Liver (tissue), 3 donors: Measurements from ENCODE around the gene DAPK1.

Experiments
- EGR1 ChIP-seq, 2 donors: IDR thresholded peaks; 2 replicates each; pipeline ENCODE4 v1.6.1; 2016 to 2018; ENCODE audit warnings: antibody characterized with exemption in 2 of 2, low read depth in 2 of 2
- GABPA ChIP-seq, 2 donors: IDR thresholded peaks in 1 of 2; conservative IDR thresholded peaks in 1 of 2; 2 replicates each; pipeline ENCODE4 v1.6.1; 2016; ENCODE audit warnings: antibody characterized with exemption in 2 of 2, mild to moderate bottlenecking in 1 of 2, moderate library complexity in 1 of 2
- JUND ChIP-seq, 2 donors: IDR thresholded peaks; 2 replicates each; pipeline ENCODE4 v1.6.1; 2016; ENCODE audit warnings: antibody characterized with exemption in 2 of 2
- RAD21 ChIP-seq, 2 donors: IDR thresholded peaks; 2 replicates each; pipeline ENCODE4 v1.6.1; 2016; ENCODE audit warnings: antibody characterized with exemption in 2 of 2, mild to moderate bottlenecking in 2 of 2
- RXRA ChIP-seq, 2 donors: IDR thresholded peaks; 2 replicates each; pipeline ENCODE4 v1.6.1; 2017 to 2018; ENCODE audit warnings: antibody characterized with exemption in 2 of 2, mild to moderate bottlenecking in 1 of 2
- SP1 ChIP-seq: IDR thresholded peaks from 2 replicates; pipeline ENCODE4 v1.6.1; 2018; ENCODE audit warnings: antibody characterized with exemption, mild to moderate bottlenecking
- TAF1 ChIP-seq: conservative IDR thresholded peaks from 2 replicates; pipeline ENCODE4 v1.6.1; 2016; ENCODE audit warnings: antibody characterized with exemption, mild to moderate bottlenecking
- TF ChIP-seq, protein P1 (sequence below): fragments of 150-350 bp; IDR thresholded peaks from 2 replicates; pipeline ENCODE4 v1.5.1; 2017; ENCODE audit warnings: improper control_type of control experiment, low read depth, low read length; ENCODE audit not compliant: missing input control
- donor health status: healthy.
- donor health status: healthy.

DNA sequence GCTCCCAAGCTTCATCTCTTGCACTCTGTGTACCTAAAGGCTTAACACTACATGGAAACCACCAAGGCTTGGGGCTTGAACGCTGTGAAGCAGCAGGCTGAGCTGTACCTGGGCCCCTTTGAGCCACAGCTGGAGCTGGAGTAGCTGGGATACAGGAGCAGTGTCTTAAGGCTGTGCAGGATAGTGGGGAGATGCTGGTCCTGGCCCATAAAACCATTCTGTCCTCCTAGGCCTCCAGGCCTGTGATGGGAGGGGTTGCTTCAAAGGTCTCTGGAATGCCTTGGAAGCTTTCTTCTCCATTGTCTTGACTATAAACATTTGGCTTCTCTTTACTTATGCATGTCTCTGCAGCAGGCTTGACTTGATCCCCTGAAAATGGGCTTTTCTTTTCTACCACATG is 42.3 kb upstream of the DAPK1 start:
- TF ChIP-seq RAD21 (IDR thresholded peaks at IDR 0.05) (no peak), TAF1 (no peak), JUND (IDR thresholded peaks at IDR 0.05) (no peak), SP1 (no peak), GABPA (IDR thresholded peaks at IDR 0.05 in 1 of 2, conservative IDR thresholded peaks at IDR 0.05 in 1 of 2) (no peak), EGR1 (IDR thresholded peaks at IDR 0.05; ENCODE audit: low read depth in 2 of 2) (no peak), RXRA (IDR thresholded peaks at IDR 0.05) (no peak)
- TF ChIP-seq, protein P1, sequence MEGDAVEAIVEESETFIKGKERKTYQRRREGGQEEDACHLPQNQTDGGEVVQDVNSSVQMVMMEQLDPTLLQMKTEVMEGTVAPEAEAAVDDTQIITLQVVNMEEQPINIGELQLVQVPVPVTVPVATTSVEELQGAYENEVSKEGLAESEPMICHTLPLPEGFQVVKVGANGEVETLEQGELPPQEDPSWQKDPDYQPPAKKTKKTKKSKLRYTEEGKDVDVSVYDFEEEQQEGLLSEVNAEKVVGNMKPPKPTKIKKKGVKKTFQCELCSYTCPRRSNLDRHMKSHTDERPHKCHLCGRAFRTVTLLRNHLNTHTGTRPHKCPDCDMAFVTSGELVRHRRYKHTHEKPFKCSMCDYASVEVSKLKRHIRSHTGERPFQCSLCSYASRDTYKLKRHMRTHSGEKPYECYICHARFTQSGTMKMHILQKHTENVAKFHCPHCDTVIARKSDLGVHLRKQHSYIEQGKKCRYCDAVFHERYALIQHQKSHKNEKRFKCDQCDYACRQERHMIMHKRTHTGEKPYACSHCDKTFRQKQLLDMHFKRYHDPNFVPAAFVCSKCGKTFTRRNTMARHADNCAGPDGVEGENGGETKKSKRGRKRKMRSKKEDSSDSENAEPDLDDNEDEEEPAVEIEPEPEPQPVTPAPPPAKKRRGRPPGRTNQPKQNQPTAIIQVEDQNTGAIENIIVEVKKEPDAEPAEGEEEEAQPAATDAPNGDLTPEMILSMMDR: no peak
